CD14-positive monocyte (primary cell): Measurements from ENCODE around the gene CFAP61. TPM values are rescaled to one million over a fixed set of nuclear protein-coding genes. Genes with fewer than 3 reads are reported as not detected.

ENCODE experiments used
- DNase-seq, 3 donors: peaks; one replicate each; pipeline ENCODE4 v3.0.0-alpha.2; 2011 to 2022
- H2AFZ ChIP-seq: 2 replicates; pipeline ENCODE4 v1.6.0; 2012; ENCODE audit warnings: mild to moderate bottlenecking, low read depth, low read length, inconsistent platforms; ENCODE audit not compliant: insufficient read depth, poor library complexity, severe bottlenecking
- H3K27ac ChIP-seq, 2 donors: 1 replicate in 1 of 2; 2 replicates in 1 of 2; pipeline ENCODE4 v1.5.1; 2012 to 2013; ENCODE audit warnings: low read length in 2 of 2, control low read depth in 1 of 2, inconsistent platforms in 1 of 2, low read depth in 1 of 2, mild to moderate bottlenecking in 1 of 2
- H3K27me3 ChIP-seq, 2 donors: one replicate each; pipeline versions ENCODE4 v1.6.0 to v1.6.1; 2011 to 2013; ENCODE audit warnings: low read length in 2 of 2; ENCODE audit not compliant: control insufficient read depth in 2 of 2, insufficient read depth in 2 of 2
- H3K36me3 ChIP-seq, 2 donors: replicated peaks in 1 of 2; 1 replicate in 1 of 2; 2 replicates in 1 of 2; pipeline versions ENCODE4 v1.5.1 to v1.6.1; 2012 to 2013; ENCODE audit warnings: low read length in 2 of 2, control low read depth in 1 of 2, inconsistent platforms in 1 of 2, mild to moderate bottlenecking in 1 of 2; ENCODE audit not compliant: insufficient read depth in 2 of 2, control insufficient read depth in 1 of 2
- H3K4me1 ChIP-seq, 2 donors: 1 replicate in 1 of 2; 2 replicates in 1 of 2; pipeline versions ENCODE4 v1.5.1 to v1.6.1; 2012 to 2013; ENCODE audit warnings: low read length in 2 of 2, control low read depth in 1 of 2, inconsistent platforms in 1 of 2, mild to moderate bottlenecking in 1 of 2, moderate library complexity in 1 of 2; ENCODE audit not compliant: insufficient read depth in 2 of 2, control insufficient read depth in 1 of 2
- H3K4me2 ChIP-seq: replicated peaks from 2 replicates; pipeline ENCODE3; 2012; ENCODE audit warnings: low read length, moderate library complexity, mild to moderate bottlenecking; ENCODE audit not compliant: poor library complexity, severe bottlenecking; ENCODE audit errors: extremely low read depth
- H3K4me3 ChIP-seq, 3 experiments: fragments of 200-600 bp in 1 of 3; sonication (generic) in 1 of 3; replicated peaks in 1 of 3; 1 replicate in 2 of 3; 2 replicates in 1 of 3; pipeline ENCODE4 v1.5.1; 2011 to 2013; ENCODE audit warnings: low read length in 3 of 3, mild to moderate bottlenecking in 3 of 3, control low read depth in 2 of 3, low read depth in 2 of 3, inconsistent platforms in 1 of 3, moderate library complexity in 1 of 3
- H3K79me2 ChIP-seq: 2 replicates; pipeline ENCODE4 v1.6.0; 2012; ENCODE audit warnings: mild to moderate bottlenecking, control low read depth, inconsistent platforms, low read length, moderate library complexity; ENCODE audit not compliant: insufficient read depth
- H3K9ac ChIP-seq: 2 replicates; pipeline ENCODE4 v1.6.0; 2017; ENCODE audit warnings: low read length, mild to moderate bottlenecking; ENCODE audit not compliant: insufficient read depth, poor library complexity, severe bottlenecking
- H3K9me3 ChIP-seq, 2 donors: replicated peaks in 1 of 2; 1 replicate in 1 of 2; 2 replicates in 1 of 2; pipeline versions ENCODE4 v1.5.1 to v1.6.1; 2012 to 2013; ENCODE audit warnings: low read length in 2 of 2, control low read depth in 1 of 2; ENCODE audit not compliant: control insufficient read depth in 1 of 2, insufficient read depth in 1 of 2
- H4K20me1 ChIP-seq: 2 replicates; pipeline ENCODE4 v1.6.0; 2012; ENCODE audit warnings: mild to moderate bottlenecking, low read length, control low read depth, moderate library complexity; ENCODE audit not compliant: insufficient read depth
- H3K27ac Mint-ChIP-seq, 7 donors: one replicate each; pipeline ENCODE4 v1.8.0; 2020; ENCODE audit warnings: mild to moderate bottlenecking in 7 of 7, mixed read lengths in 7 of 7, moderate library complexity in 6 of 7, inconsistent platforms in 2 of 7
- H3K27me3 Mint-ChIP-seq, 3 donors: one replicate each; pipeline ENCODE4 v1.8.0; 2021 to 2022; ENCODE audit warnings: low read depth in 3 of 3, mild to moderate bottlenecking in 3 of 3, mixed read lengths in 3 of 3, moderate library complexity in 3 of 3, inconsistent platforms in 1 of 3
- H3K36me3 Mint-ChIP-seq, 2 donors: one replicate each; pipeline ENCODE4 v1.8.0; 2020; ENCODE audit warnings: mixed read lengths in 2 of 2, inconsistent platforms in 1 of 2, mild to moderate bottlenecking in 1 of 2
- H3K4me1 Mint-ChIP-seq: one replicate; pipeline ENCODE4 v1.8.0; 2020; ENCODE audit warnings: mild to moderate bottlenecking, mixed read lengths
- H3K4me3 Mint-ChIP-seq, 2 donors: one replicate each; pipeline ENCODE4 v1.8.0; 2020; ENCODE audit warnings: mild to moderate bottlenecking in 2 of 2, mixed read lengths in 2 of 2, moderate library complexity in 1 of 2
- H3K9me3 Mint-ChIP-seq, 7 donors: one replicate each; pipeline ENCODE4 v1.8.0; 2020 to 2022; ENCODE audit warnings: mixed read lengths in 7 of 7, mild to moderate bottlenecking in 6 of 7, moderate library complexity in 6 of 7, inconsistent platforms in 2 of 7
- CTCF ChIP-seq: fragments of 200-600 bp; IDR thresholded peaks from one replicate; pipeline ENCODE4 v1.8.0; 2022; ENCODE audit warnings: antibody characterized with exemption, mild to moderate bottlenecking
- WGBS: methylation state at CpG from one replicate; pipeline ENCODE4 v1.1.5; 2013; ENCODE audit warnings: missing lambda C conversion rate; ENCODE audit not compliant: insufficient coverage; 5-methylcytosine and 5-hydroxymethylcytosine counted together
- intact Hi-C, 2 donors: fragments of 100-400 bp; cut with micrococcal nuclease; formaldehyde crosslinking; loops; one replicate each; pipeline versions ENCODE4 v1.15.0 to v1.15.1; 2023
- polyA plus RNA-seq, 3 donors: library from polyadenylated mRNA; depleted of rRNA in 1 of 3; unstranded in 2 of 3; stranded (reverse) in 1 of 3; fragments of 300-500 nt in 2 of 3; fragments of >200 nt in 1 of 3; fragmentation: Illumina TruSeq in 2 of 3; gene quantifications; 1 replicate in 2 of 3; 2 replicates in 1 of 3; pipeline ENCODE4 v1.2.3, GENCODE V29; 2012 to 2021

CFAP61 gene
- polyA plus RNA-seq, 3 donors, result not detected

- Histone ChIP-seq H3K4me1 (peaks cover 21 to 26% of the 10 kb centered on the region in 2 donors), H3K4me2 (no peak overlapping the region), H3K27ac (no peak overlapping the region), H3K4me3 (no peak overlapping the region), H3K27me3 (no peaks in the 10 kb centered on the region), H2AFZ (no peak overlapping the region), H3K9me3 (no peaks in the 10 kb centered on the region), H3K79me2 (no peaks in the 10 kb centered on the region), H3K36me3 (peaks cover 19 to 67% of the 10 kb centered on the region in 2 donors), H4K20me1 (peaks cover 6% of the 10 kb centered on the region), H3K9ac (no peak overlapping the region)
- H3K4me1 Mint-ChIP-seq, result peaks cover 32% of the 10 kb centered on the region
- H3K9me3 Mint-ChIP-seq, result no peaks in the 10 kb centered on the region
- no peak for DNase-seq
- H3K36me3 Mint-ChIP-seq, result peaks cover 58 to 76% of the 10 kb centered on the region in 2 donors
- intact Hi-C loops, result no loop called here
- TF ChIP-seq CTCF, result no peak
- no peaks in the 10 kb centered on the region for H3K27me3 Mint-ChIP-seq
- WGBS, result 94% methylated on average over 6 of the region's 7 CpGs
- H3K27ac Mint-ChIP-seq, result no peak overlapping the region
- no peak overlapping the region for H3K4me3 Mint-ChIP-seq
These were observed 345.8 kb downstream of the CFAP61 start for GRCh38 chr20:20398123-20398522.

- H3K36me3 ChIP-seq, result peaks cover 26 to 84% of the 10 kb centered on the region in 2 donors
- no peak overlapping the region for H3K27ac ChIP-seq
- peak overlapping the region in 3 of 7 donors; percentile 13 to 55 (median 23) for H3K27ac Mint-ChIP-seq
- no peaks in the 10 kb centered on the region for H3K9me3 ChIP-seq
- H3K4me3 Mint-ChIP-seq, result no peak overlapping the region
- no peaks in the 10 kb centered on the region for H3K27me3 ChIP-seq
- no peak overlapping the region for H3K9ac ChIP-seq
- no peaks in the 10 kb centered on the region for H3K79me2 ChIP-seq
- H3K27me3 Mint-ChIP-seq, result no peaks in the 10 kb centered on the region
- no peak for TF ChIP-seq CTCF
- H2AFZ ChIP-seq, result no peak overlapping the region
- no peak overlapping the region for H3K4me3 ChIP-seq
- H3K9me3 Mint-ChIP-seq, result no peaks in the 10 kb centered on the region
- intact Hi-C loops, result loop anchor here in 1 of 2 donors (10.0 kb wide), 1 partner anchor 315 kb away; no protein-coding TSS in a partner anchor
- H4K20me1 ChIP-seq, result no peaks in the 10 kb centered on the region
- 89% methylated on average over 10 of the region's 13 CpGs for WGBS
- no peak overlapping the region for H3K4me2 ChIP-seq
- peaks cover 70 to 86% of the 10 kb centered on the region in 2 donors for H3K36me3 Mint-ChIP-seq
- H3K4me1 Mint-ChIP-seq, result peaks cover 16% of the 10 kb centered on the region
- H3K4me1 ChIP-seq, result peaks cover 4 to 9% of the 10 kb centered on the region in 2 donors
- peak in 2 of 3 donors; percentile 3 to 21 for DNase-seq
These were observed 347.5 kb downstream of the CFAP61 start for GRCh38 chr20:20399531-20400500.
